Measurements from ENCODE around the gene RHOF.

The RHOF gene

DNA sequence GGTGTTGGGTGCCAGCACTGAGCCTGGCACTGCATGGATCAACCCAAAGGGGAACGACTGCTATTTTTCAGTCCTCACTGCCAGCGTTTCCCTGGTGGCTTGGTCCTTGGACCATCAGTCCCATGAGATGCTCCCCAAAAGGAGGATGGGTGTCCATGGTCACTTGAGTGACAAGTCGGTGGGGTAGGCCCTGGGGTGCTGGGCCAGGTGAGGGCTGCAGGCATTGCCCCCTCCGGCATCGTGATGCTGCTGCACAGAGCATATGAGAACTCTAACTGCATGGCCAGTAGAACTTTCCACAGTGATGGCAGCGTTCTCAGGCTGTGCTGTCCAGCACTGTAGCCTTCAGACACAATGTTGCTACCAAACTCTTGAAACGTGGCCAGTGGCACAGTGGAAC, 26.6 kb upstream of the RHOF start:
- no peaks in the 10 kb centered on the region for H3K27me3 ChIP-seq
- H3K27ac ChIP-seq: peak overlapping the region; percentile 59; the same call in 1 of the 2 replicates
- H3K4me1 ChIP-seq: peaks cover 28% of the 10 kb centered on the region
- no peaks in the 10 kb centered on the region for H3K9me3 ChIP-seq
- TF ChIP-seq Cebpa-rat (IDR thresholded peaks at IDR 0.05): no peak
- no peak overlapping the region for H3K9ac ChIP-seq
- H3K4me2 ChIP-seq: no peak overlapping the region; the same call in 1 of the 2 replicates
- peaks cover 97% of the 10 kb centered on the region for H3K36me3 ChIP-seq
- peaks cover 84% of the 10 kb centered on the region for H4K20me1 ChIP-seq
- no peak overlapping the region for H3K4me3 ChIP-seq

DNA sequence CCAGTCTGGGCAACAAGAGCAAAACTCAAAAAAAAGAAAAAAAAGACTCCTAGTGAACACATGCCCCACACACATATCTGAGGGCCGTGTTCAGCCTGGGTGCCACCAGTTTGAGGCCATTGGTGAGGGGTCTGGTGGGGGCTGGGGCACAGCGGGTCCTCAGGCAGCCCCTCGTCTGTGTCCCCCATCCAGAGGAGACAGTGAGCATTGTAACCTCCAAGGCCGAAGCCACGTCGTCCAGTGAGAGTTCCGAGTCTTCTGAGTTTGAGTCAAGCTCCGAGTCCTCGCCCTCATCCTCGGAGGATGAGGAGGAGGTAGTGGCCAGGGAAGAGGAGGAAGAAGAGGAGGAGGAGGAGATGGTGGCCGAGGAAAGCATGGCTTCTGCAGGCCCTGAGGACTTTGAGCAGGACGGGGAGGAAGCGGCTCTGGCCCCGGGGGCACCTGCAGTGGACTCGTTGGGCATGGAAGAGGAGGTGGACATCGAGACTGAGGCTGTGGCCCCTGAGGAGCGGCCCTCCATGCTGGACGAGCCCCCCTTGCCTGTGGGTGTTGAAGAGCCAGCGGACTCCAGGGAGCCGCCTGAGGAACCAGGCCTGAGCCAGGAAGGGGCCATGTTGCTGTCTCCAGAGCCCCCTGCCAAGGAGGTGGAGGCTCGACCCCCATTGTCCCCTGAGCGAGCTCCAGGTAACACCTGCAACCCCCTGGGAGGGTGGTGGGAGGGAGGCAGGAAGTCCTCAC, 25.9 kb upstream of the RHOF start:
- H3K9ac ChIP-seq: 0 out of 2 replicates have a peak overlapping the region, but pooled peaks have one; percentile 16
- H3K4me3 ChIP-seq: no peak overlapping the region
- H3K27me3 ChIP-seq: no peaks in the 10 kb centered on the region
- peak overlapping the region; percentile 9; the same call in 1 of the 2 replicates for H3K4me2 ChIP-seq
- H3K4me1 ChIP-seq: peaks cover 28% of the 10 kb centered on the region
- TF ChIP-seq Cebpa-rat (IDR thresholded peaks at IDR 0.05): no peak
- peak overlapping the region; percentile 59 for H3K27ac ChIP-seq
- H3K36me3 ChIP-seq: peaks cover 97% of the 10 kb centered on the region
- H3K9me3 ChIP-seq: no peaks in the 10 kb centered on the region
- peaks cover 84% of the 10 kb centered on the region for H4K20me1 ChIP-seq

DNA sequence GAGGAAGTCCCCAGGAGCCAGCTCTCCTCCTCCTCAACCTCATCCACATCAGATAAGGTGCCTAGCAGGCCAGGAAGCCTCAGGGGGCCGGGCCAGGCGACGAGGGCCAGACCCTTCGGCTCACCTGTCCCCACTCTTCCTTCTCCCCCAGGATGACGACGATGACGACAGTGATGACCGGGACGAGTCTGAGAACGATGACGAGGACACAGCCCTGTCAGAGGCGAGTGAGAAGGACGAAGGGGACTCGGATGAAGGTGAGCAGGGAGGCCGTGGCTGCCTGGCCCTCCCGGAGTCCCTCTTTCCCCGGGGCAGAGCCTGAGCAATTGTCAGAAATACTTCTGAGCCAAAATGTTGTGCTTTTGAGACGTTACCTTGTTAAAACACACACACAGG, 24.2 kb upstream of the RHOF start:
- no peak overlapping the region for H3K4me3 ChIP-seq
- H4K20me1 ChIP-seq: peaks cover 88% of the 10 kb centered on the region
- peaks cover 96% of the 10 kb centered on the region for H3K36me3 ChIP-seq
- H3K9me3 ChIP-seq: no peaks in the 10 kb centered on the region
- TF ChIP-seq Cebpa-rat (IDR thresholded peaks at IDR 0.05): no peak
- H3K27me3 ChIP-seq: no peaks in the 10 kb centered on the region
- H3K9ac ChIP-seq: no peak overlapping the region
- H3K4me1 ChIP-seq: peaks cover 40% of the 10 kb centered on the region
- H3K27ac ChIP-seq: peak overlapping the region; percentile 23; the same call in 1 of the 2 replicates
- H3K4me2 ChIP-seq: no peak overlapping the region

DNA sequence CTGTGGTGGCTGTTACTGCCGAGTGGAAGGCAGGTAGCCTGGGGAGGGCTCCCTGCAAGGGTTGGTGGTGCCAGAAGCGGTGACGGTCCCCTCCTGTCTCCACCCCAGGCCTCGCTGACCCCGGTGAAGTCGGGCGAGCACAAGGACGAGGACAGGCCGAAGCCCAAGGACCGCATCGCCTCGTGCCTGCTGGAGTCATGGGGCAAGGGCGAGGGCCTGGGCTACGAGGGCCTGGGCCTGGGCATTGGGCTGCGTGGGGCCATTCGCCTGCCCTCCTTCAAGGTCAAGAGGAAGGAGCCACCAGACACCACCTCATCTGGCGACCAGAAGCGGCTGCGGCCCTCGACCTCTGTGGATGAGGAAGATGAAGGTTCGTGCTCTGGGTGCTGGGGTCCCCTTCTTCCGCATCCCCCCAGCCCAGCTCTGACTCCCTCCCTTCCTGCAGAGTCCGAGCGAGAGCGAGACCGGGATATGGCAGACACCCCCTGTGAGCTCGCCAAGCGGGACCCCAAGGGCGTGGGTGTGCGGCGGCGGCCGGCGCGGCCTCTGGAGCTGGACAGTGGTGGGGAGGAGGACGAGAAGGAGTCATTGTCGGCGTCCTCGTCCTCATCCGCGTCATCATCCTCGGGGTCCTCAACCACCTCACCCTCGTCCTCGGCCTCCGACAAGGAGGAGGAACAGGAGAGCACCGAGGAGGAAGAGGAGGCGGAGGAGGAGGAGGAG, 23.6 kb upstream of the RHOF start:
- Histone ChIP-seq H3K27me3 (no peaks in the 10 kb centered on the region), H3K4me2 (no peak overlapping the region), H3K4me3 (no peak overlapping the region), H3K4me1 (peaks cover 46% of the 10 kb centered on the region), H3K9me3 (no peaks in the 10 kb centered on the region), H3K36me3 (peaks cover 90% of the 10 kb centered on the region), H3K9ac (no peak overlapping the region), H4K20me1 (peaks cover 88% of the 10 kb centered on the region), H3K27ac (peak overlapping the region; percentile 23; the same call in 1 of the 2 replicates)
- TF ChIP-seq Cebpa-rat (IDR thresholded peaks at IDR 0.05): no peak

DNA sequence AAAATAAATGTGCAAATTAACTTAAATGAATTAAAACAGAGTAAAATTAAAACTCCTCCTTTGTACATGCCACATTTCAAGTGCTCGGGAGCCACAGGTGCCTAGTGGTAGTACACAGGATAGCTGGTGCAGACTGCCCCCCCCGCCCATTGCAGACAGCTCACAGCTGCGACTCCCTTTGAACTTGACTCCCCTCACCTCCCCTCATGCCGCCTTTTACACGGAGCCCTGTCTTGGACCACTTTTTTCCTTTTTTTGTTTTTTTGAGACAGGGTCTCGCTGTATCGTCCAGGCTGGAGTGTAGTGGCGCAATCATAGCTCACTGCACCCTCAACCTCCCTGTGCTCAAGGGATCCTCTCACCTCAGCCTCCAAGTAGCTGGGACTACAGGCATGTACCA, 21.8 kb upstream of the RHOF start:
- H3K4me2 ChIP-seq: no peak overlapping the region
- no peaks in the 10 kb centered on the region for H3K27me3 ChIP-seq
- peaks cover 64% of the 10 kb centered on the region for H3K4me1 ChIP-seq
- H3K36me3 ChIP-seq: peaks cover 80% of the 10 kb centered on the region
- H3K4me3 ChIP-seq: no peak overlapping the region
- no peak overlapping the region for H3K9ac ChIP-seq
- H3K27ac ChIP-seq: no peak overlapping the region
- H3K9me3 ChIP-seq: no peaks in the 10 kb centered on the region
- H4K20me1 ChIP-seq: peaks cover 88% of the 10 kb centered on the region
- TF ChIP-seq Cebpa-rat (IDR thresholded peaks at IDR 0.05): no peak

DNA sequence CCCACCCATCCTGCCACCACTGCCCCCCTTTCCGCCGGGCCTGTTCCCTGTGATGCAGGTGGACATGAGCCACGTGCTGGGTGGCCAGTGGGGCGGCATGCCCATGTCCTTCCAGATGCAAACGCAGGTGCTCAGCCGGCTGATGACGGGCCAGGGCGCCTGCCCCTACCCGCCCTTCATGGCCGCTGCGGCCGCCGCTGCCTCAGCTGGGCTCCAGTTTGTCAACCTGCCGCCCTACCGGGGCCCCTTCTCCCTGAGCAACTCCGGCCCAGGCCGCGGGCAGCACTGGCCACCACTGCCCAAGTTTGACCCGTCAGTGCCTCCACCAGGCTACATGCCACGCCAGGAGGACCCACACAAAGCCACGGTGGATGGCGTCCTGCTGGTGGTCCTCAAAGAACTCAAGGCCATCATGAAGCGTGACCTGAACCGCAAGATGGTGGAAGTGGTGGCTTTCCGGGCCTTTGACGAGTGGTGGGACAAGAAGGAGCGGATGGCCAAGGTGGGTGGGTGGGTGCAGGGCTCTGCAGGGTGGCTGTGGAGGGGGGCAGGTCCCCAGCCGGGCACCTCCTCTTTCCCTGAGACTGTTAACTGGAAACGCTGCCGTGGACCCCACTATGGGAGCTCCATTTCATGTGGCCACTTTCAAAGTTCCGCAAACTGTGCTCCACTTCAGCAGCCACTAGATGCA, 21.1 kb upstream of the RHOF start:
- H3K9me3 ChIP-seq: no peaks in the 10 kb centered on the region
- H3K9ac ChIP-seq: no peak overlapping the region
- H3K27ac ChIP-seq: no peak overlapping the region
- H3K4me1 ChIP-seq: peaks cover 66% of the 10 kb centered on the region
- H3K36me3 ChIP-seq: peaks cover 80% of the 10 kb centered on the region
- H3K27me3 ChIP-seq: no peaks in the 10 kb centered on the region
- peaks cover 88% of the 10 kb centered on the region for H4K20me1 ChIP-seq
- no peak overlapping the region for H3K4me2 ChIP-seq
- H3K4me3 ChIP-seq: no peak overlapping the region
- no peak for TF ChIP-seq Cebpa-rat (IDR thresholded peaks at IDR 0.05)

DNA sequence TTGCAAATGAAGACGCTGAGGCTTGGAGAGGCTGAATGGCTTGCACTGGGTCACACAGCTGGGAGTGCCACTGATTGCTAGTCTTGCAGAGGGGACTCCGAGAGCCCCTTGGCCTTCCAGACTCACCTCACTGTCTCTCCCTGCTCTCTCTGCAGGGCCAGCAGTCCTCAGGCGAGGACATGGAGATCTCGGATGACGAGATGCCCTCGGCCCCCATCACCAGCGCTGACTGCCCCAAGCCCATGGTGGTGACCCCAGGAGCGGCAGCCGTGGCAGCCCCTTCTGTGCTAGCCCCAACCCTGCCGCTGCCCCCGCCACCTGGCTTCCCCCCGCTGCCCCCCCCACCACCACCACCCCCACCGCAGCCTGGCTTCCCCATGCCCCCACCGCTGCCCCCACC, 20.5 kb upstream of the RHOF start:
- H3K9ac ChIP-seq: no peak overlapping the region
- peaks cover 88% of the 10 kb centered on the region for H4K20me1 ChIP-seq
- TF ChIP-seq Cebpa-rat (IDR thresholded peaks at IDR 0.05): no peak
- H3K4me2 ChIP-seq: 0 out of 2 replicates have a peak overlapping the region, but pooled peaks have one; percentile 88
- no peak overlapping the region for H3K4me3 ChIP-seq
- H3K9me3 ChIP-seq: no peaks in the 10 kb centered on the region
- H3K4me1 ChIP-seq: peaks cover 60% of the 10 kb centered on the region
- H3K27ac ChIP-seq: no peak overlapping the region
- no peaks in the 10 kb centered on the region for H3K27me3 ChIP-seq
- peaks cover 80% of the 10 kb centered on the region for H3K36me3 ChIP-seq

DNA sequence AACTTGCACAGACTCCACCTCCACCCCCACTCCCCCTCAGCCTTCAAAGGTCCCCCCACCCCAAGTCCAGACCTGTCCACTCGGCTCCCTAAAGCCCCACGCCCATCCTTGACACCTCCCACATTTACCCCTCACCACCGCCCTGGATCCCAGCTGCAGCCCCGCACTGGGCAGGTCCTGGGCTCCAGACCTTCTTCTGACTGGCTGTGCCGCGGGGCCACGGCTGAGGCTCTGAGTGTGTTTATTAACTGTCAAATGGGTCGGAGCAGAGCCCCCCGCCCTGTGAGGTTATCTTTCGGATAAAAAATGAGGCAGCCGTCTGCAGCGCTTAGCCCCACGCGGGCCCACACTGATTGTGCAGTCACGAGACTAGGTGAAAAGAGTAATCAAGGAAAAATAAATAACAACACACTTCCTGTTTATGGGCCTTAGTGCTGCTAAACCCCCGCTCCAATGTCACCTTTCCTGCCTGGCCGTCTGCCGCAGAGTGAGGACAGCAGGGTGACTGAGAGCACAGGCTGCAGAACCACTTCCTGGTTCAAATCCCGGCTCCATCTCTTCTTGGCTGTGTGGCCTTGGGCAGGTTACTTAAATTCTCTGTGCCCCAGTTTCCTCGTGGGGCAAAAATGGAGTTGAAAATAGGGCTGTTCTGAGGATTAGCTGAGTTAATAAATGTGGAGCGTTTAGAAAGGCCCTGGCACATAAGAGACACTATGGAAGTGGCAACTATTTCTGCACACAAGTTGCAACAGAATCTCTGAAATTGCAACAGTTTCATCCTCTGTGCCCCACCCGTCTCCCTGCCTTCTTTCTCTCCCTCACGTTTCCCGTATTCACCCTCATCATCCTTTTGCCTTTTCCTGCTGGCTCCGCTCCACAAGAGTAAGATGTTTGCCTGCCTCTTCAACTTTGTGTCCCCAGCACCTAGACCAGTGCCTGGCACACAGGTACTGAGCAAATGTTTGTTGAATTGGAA, 19.7 kb upstream of the RHOF start:
- Histone ChIP-seq H4K20me1 (peaks cover 95% of the 10 kb centered on the region), H3K4me2 (peak overlapping the region; percentile 88), H3K36me3 (peaks cover 80% of the 10 kb centered on the region), H3K4me1 (peaks cover 60% of the 10 kb centered on the region), H3K9ac (peak overlapping the region; percentile 68; the same call in 1 of the 2 replicates), H3K9me3 (no peaks in the 10 kb centered on the region), H3K27ac (peak overlapping the region; percentile 76; the same call in 1 of the 2 replicates), H3K27me3 (no peaks in the 10 kb centered on the region), H3K4me3 (peak overlapping the region; percentile 64)
- TF ChIP-seq Cebpa-rat (IDR thresholded peaks at IDR 0.05): no peak

Measured in BLaER1 (cell line).